ENCODE results near the gene RASSF1.

RASSF1 gene

DNA sequence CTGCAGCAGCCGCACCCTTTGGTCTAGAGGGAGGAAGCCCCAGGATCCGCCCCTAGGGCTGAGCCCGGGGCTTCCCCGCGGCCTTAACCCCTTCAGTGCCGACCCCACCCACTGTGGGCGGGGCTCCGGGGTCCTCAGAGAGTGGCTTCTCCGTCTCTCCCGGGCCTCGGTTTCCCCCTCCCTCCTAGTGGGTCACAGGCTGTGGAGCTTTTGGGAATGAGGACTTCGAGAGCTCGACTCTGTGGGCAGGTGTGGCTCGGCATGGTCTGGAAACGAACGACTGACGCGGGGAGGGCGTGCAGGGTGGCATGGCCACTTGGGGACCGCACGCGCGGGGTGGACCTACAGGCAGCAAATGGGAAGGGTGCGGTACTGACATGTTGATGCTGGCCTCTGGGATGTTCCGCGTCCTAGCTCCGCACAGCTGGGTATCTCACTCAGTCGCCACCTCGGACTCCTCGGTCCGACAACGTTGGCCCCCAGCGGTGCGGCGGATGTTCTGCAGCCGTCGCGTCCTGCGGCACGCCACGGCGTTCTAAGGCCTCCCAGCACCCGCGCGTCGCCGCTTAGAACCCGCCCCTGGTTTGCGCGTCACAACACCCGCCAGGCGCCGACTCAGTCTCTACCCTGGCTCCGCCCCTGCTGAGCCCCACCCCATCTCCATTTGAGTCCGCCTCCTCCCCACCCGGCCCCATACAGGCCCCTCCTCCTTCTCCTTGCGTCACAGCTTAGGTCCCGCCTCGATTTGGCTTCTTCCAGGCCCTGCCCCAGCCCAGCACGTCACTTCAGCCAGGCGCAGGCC, 41.6 kb downstream of the RASSF1 start, which contains the start of the genes HYAL3 and NAA80:
HYAL3 (minus strand) TSS at position 570 of the 802 bp plus-strand sequence. CDS start 3,803 bp downstream, outside the sequence.
NAA80 (minus strand) TSS at position 570 of the 802 bp plus-strand sequence. CDS start 1,942 bp downstream, outside the sequence.
- peak within 1 kb of the TSS; percentile 5 for H2BK5ac ChIP-seq (ENCODE audit: low read length)
- H3K79me2 ChIP-seq (ENCODE audit: control insufficient read depth, insufficient read depth, low read length), result no peaks in the 10 kb centered on the region
- H2BK15ac ChIP-seq (replicated peaks; ENCODE audit: low read depth), result no peak within 1 kb of the TSS
- DNase-seq, result peak; percentile 100
- peak within 1 kb of the TSS; percentile 11 for H3K18ac ChIP-seq (ENCODE audit: low read length)
- peak within 1 kb of the TSS; percentile 47 for H3K27ac ChIP-seq (ENCODE audit: low read depth, low read length)
- H3K27me3 ChIP-seq (ENCODE audit: insufficient read depth, low read length, poor library complexity), result no peaks in the 10 kb centered on the region
- peak within 1 kb of the TSS; percentile 82 for H3K4me3 ChIP-seq (ENCODE audit: low read length)
- H4K8ac ChIP-seq (ENCODE audit: low read depth, low read length), result no peak within 1 kb of the TSS
- H2BK120ac ChIP-seq (ENCODE audit: low read depth, low read length), result no peak within 1 kb of the TSS
- H3K4ac ChIP-seq (ENCODE audit: low read depth, low read length), result no peak within 1 kb of the TSS
- peaks cover 6% of the 10 kb centered on the region for H3K4me1 ChIP-seq (ENCODE audit: control insufficient read depth, low read depth, low read length)
- H4K5ac ChIP-seq (ENCODE audit: low read length), result no peak within 1 kb of the TSS
- peak within 1 kb of the TSS; percentile 87 for H3K9ac ChIP-seq (ENCODE audit: low read length)
- no peaks in the 10 kb centered on the region for H3K79me1 ChIP-seq (ENCODE audit: low read length)
- peak within 1 kb of the TSS; percentile 47 for H3K4me2 ChIP-seq (ENCODE audit: low read length)
- H3K56ac ChIP-seq (ENCODE audit: low read length), result peak within 1 kb of the TSS; percentile 77
- no peaks in the 10 kb centered on the region for H3K36me3 ChIP-seq (ENCODE audit: control insufficient read depth, insufficient read depth, low read length)
- WGBS (ENCODE audit: extremely low coverage, insufficient coverage, low lambda C conversion rate), result no CpG with 5 or more reads among the region's 61 CpGs
- H2AK5ac ChIP-seq (ENCODE audit: low read length), result no peak within 1 kb of the TSS
- no peak within 1 kb of the TSS for H3K23ac ChIP-seq (ENCODE audit: low read length)

- Histone ChIP-seq H3K27me3 (ENCODE audit: insufficient read depth, low read length, poor library complexity) (no peaks in the 10 kb centered on the region), H3K79me1 (ENCODE audit: low read length) (no peaks in the 10 kb centered on the region), H3K4me2 (ENCODE audit: low read length) (peak overlapping the region; percentile 47), H2BK120ac (ENCODE audit: low read depth, low read length) (no peak overlapping the region), H3K9ac (ENCODE audit: low read length) (peak overlapping the region; percentile 52), H4K5ac (ENCODE audit: low read length) (no peak overlapping the region), H2BK5ac (ENCODE audit: low read length) (no peak overlapping the region), H3K56ac (ENCODE audit: low read length) (peak overlapping the region; percentile 75), H3K18ac (ENCODE audit: low read length) (no peak overlapping the region), H2BK15ac (replicated peaks; ENCODE audit: low read depth) (no peak overlapping the region), H3K4me1 (ENCODE audit: control insufficient read depth, low read depth, low read length) (peaks cover 6% of the 10 kb centered on the region), H3K23ac (ENCODE audit: low read length) (no peak overlapping the region), H3K36me3 (ENCODE audit: control insufficient read depth, insufficient read depth, low read length) (no peaks in the 10 kb centered on the region), H3K27ac (ENCODE audit: low read depth, low read length) (no peak overlapping the region), H3K79me2 (ENCODE audit: control insufficient read depth, insufficient read depth, low read length) (no peaks in the 10 kb centered on the region), H2AK5ac (ENCODE audit: low read length) (no peak overlapping the region), H3K4ac (ENCODE audit: low read depth, low read length) (no peak overlapping the region), H3K4me3 (ENCODE audit: low read length) (no peak overlapping the region), H4K8ac (ENCODE audit: low read depth, low read length) (no peak overlapping the region)
- DNase-seq, result peak; percentile 56
- WGBS (ENCODE audit: extremely low coverage, insufficient coverage, low lambda C conversion rate), result no CpG with 5 or more reads among the region's 9 CpGs
Measured at GRCh38 chr3:50297896-50298725, 42.5 kb downstream of the RASSF1 start.

DNA sequence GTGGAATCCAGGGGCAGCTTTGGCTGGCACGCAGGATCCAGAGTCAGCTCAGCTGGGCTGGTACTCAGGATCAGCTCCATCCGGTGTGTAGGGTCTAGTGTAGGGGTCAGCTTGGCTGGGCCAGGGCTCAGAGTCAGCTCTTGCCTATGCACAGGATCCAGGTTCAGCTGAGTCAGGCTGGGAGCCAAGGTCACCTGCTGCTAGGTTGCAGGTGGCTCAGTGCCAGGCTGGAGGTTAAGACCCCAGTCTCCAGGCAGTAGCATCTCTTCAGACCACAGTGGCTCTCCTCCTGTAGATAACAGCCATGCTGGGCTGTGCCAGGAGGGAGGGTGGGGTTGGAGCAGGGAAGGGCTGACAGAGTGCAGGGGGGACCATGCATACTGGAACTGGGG, 43.3 kb downstream of the RASSF1 start:
- DNase-seq, result no peak
- Histone ChIP-seq H3K18ac (ENCODE audit: low read length) (no peak overlapping the region), H3K4me2 (ENCODE audit: low read length) (no peak overlapping the region), H2BK120ac (ENCODE audit: low read depth, low read length) (no peak overlapping the region), H2BK15ac (replicated peaks; ENCODE audit: low read depth) (no peak overlapping the region), H2AK5ac (ENCODE audit: low read length) (no peak overlapping the region), H3K9ac (ENCODE audit: low read length) (no peak overlapping the region), H3K4me1 (ENCODE audit: control insufficient read depth, low read depth, low read length) (peaks cover 10% of the 10 kb centered on the region), H3K56ac (ENCODE audit: low read length) (no peak overlapping the region), H3K79me1 (ENCODE audit: low read length) (no peaks in the 10 kb centered on the region), H3K4ac (ENCODE audit: low read depth, low read length) (no peak overlapping the region), H3K4me3 (ENCODE audit: low read length) (no peak overlapping the region), H3K36me3 (ENCODE audit: control insufficient read depth, insufficient read depth, low read length) (no peaks in the 10 kb centered on the region), H3K27ac (ENCODE audit: low read depth, low read length) (no peak overlapping the region), H2BK5ac (ENCODE audit: low read length) (no peak overlapping the region), H3K23ac (ENCODE audit: low read length) (no peak overlapping the region), H4K5ac (ENCODE audit: low read length) (no peak overlapping the region), H4K8ac (ENCODE audit: low read depth, low read length) (no peak overlapping the region), H3K27me3 (ENCODE audit: insufficient read depth, low read length, poor library complexity) (no peaks in the 10 kb centered on the region), H3K79me2 (ENCODE audit: control insufficient read depth, insufficient read depth, low read length) (no peaks in the 10 kb centered on the region)
- no CpG with 5 or more reads among the region's 2 CpGs for WGBS (ENCODE audit: extremely low coverage, insufficient coverage, low lambda C conversion rate)

DNA sequence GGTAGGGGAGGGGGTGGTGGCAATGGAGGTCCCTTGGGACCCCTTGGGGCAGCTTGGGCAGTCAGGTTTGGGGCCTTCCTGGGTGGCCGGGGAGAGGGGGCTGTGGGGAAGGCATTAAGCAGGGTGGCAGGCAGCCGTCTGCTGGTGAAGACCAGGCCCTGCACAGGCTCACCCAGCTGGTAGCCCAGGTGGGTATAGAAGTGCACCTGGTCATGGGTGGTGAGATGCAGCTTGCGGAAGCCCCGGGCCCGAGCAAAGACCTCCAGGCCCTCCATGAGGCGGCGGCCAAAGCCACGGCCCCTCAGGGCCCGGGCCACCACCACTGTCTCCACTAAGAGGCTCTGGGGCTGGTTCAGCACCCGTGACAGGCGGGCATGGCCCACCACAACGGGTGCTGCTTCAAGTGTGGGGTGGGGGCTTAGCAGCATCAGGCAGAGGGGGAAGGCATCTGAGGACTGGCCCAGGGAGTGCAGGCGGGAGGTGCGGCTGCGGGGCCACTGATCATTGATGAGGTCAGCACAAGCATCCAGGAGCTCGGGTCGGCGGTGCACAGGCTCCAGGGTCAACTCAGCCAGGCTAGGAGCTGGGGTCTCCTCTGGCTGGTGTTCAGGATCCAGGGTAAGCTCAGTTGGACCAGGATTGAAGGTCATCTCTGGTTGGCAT, 43.8 kb downstream of the RASSF1 start:
- H4K5ac ChIP-seq (ENCODE audit: low read length), result no peak overlapping the region
- peaks cover 10% of the 10 kb centered on the region for H3K4me1 ChIP-seq (ENCODE audit: control insufficient read depth, low read depth, low read length)
- no peak overlapping the region for H2BK120ac ChIP-seq (ENCODE audit: low read depth, low read length)
- no peak overlapping the region for H2BK15ac ChIP-seq (replicated peaks; ENCODE audit: low read depth)
- H3K27me3 ChIP-seq (ENCODE audit: insufficient read depth, low read length, poor library complexity), result no peaks in the 10 kb centered on the region
- no peak overlapping the region for H4K8ac ChIP-seq (ENCODE audit: low read depth, low read length)
- no peak overlapping the region for H3K27ac ChIP-seq (ENCODE audit: low read depth, low read length)
- no peak for DNase-seq
- H3K56ac ChIP-seq (ENCODE audit: low read length), result no peak overlapping the region
- peaks cover under 1% of the 10 kb centered on the region for H3K79me2 ChIP-seq (ENCODE audit: control insufficient read depth, insufficient read depth, low read length)
- WGBS (ENCODE audit: extremely low coverage, insufficient coverage, low lambda C conversion rate), result no CpG with 5 or more reads among the region's 18 CpGs
- H3K79me1 ChIP-seq (ENCODE audit: low read length), result no peaks in the 10 kb centered on the region
- no peak overlapping the region for H3K9ac ChIP-seq (ENCODE audit: low read length)
- no peak overlapping the region for H2BK5ac ChIP-seq (ENCODE audit: low read length)
- H3K23ac ChIP-seq (ENCODE audit: low read length), result no peak overlapping the region
- no peak overlapping the region for H3K18ac ChIP-seq (ENCODE audit: low read length)
- no peaks in the 10 kb centered on the region for H3K36me3 ChIP-seq (ENCODE audit: control insufficient read depth, insufficient read depth, low read length)
- no peak overlapping the region for H3K4me2 ChIP-seq (ENCODE audit: low read length)
- H3K4me3 ChIP-seq (ENCODE audit: low read length), result no peak overlapping the region
- H2AK5ac ChIP-seq (ENCODE audit: low read length), result no peak overlapping the region
- no peak overlapping the region for H3K4ac ChIP-seq (ENCODE audit: low read depth, low read length)

DNA sequence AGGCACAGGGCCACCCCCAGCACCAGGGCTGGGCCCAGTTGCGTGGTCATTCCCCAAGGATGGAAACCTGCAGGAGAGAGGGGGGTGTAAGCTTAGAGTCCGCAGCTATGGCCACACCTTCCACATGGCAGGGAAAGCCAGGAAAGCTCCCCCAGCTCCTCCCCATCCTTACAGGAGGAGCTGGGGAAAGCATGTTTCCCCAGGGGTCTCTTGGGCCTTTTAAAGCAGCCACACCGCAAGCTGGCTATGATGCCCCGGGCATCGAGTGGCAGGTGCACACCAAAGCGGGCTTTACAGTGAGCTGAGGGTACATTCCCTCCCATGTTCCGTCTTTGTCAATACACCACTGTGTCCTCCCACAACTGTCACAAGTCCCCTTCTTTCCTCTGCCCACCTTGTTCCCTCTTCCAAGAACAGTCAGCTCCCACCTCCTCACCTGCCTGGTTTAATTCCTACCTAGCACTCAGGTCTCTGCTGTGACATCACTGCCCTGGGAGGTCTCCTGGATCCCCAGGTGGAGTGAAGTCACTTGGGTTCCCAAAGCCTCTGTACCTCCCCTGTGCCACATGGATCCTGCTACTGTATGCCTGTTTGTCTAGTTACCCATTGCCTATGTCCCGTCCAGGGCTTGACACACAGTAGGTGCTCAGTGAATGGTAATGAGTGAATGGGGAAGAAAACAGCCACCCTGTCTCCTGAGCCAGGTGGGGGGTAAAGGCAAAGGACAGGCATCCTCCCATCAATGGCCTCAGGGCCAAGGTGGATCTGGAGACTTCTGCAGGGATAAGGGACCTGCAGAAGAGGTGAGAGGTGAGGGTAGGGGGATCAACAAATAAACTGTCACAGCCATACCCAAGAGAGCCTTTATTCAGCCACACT, 44.8 kb downstream of the RASSF1 start:
- H3K4me2 ChIP-seq (ENCODE audit: low read length), result no peak overlapping the region
- H3K56ac ChIP-seq (ENCODE audit: low read length), result no peak overlapping the region
- no peak overlapping the region for H3K4ac ChIP-seq (ENCODE audit: low read depth, low read length)
- H2BK15ac ChIP-seq (replicated peaks; ENCODE audit: low read depth), result no peak overlapping the region
- H3K27ac ChIP-seq (ENCODE audit: low read depth, low read length), result no peak overlapping the region
- H3K4me1 ChIP-seq (ENCODE audit: control insufficient read depth, low read depth, low read length), result peaks cover 10% of the 10 kb centered on the region
- no peaks in the 10 kb centered on the region for H3K27me3 ChIP-seq (ENCODE audit: insufficient read depth, low read length, poor library complexity)
- H3K79me2 ChIP-seq (ENCODE audit: control insufficient read depth, insufficient read depth, low read length), result peaks cover 8% of the 10 kb centered on the region
- no peak for DNase-seq
- no peak overlapping the region for H3K18ac ChIP-seq (ENCODE audit: low read length)
- no peak overlapping the region for H2AK5ac ChIP-seq (ENCODE audit: low read length)
- H3K9ac ChIP-seq (ENCODE audit: low read length), result no peak overlapping the region
- no peak overlapping the region for H2BK120ac ChIP-seq (ENCODE audit: low read depth, low read length)
- no CpG with 5 or more reads among the region's 8 CpGs for WGBS (ENCODE audit: extremely low coverage, insufficient coverage, low lambda C conversion rate)
- no peak overlapping the region for H3K4me3 ChIP-seq (ENCODE audit: low read length)
- no peak overlapping the region for H4K5ac ChIP-seq (ENCODE audit: low read length)
- peaks cover 7% of the 10 kb centered on the region for H3K79me1 ChIP-seq (ENCODE audit: low read length)
- H3K23ac ChIP-seq (ENCODE audit: low read length), result no peak overlapping the region
- no peaks in the 10 kb centered on the region for H3K36me3 ChIP-seq (ENCODE audit: control insufficient read depth, insufficient read depth, low read length)
- H2BK5ac ChIP-seq (ENCODE audit: low read length), result no peak overlapping the region
- no peak overlapping the region for H4K8ac ChIP-seq (ENCODE audit: low read depth, low read length)
